HepG2 (cell line): ENCODE measurements around the gene ASCC2. TPM values are rescaled to one million over a fixed set of nuclear protein-coding genes. Genes with fewer than 3 reads are reported as not detected.

Experiments used
- CBFB ChIP-seq: sonication (generic); formaldehyde crosslinking; IDR thresholded peaks from 2 replicates; pipeline ENCODE4 v1.4.0; 2020; ENCODE audit warnings: missing genetic modification reagents
- DNMT3B ChIP-seq: conservative IDR thresholded peaks from 2 replicates; pipeline ENCODE4 v1.6.1; 2016; ENCODE audit warnings: missing biosample characterization, control low read depth
- NCOA1 ChIP-seq: sonication (generic); formaldehyde crosslinking; IDR thresholded peaks from 2 replicates; pipeline ENCODE4 v1.9.0; 2021; ENCODE audit warnings: missing genetic modification reagents
- RBM22 ChIP-seq: fragments of 200-400 bp; formaldehyde crosslinking; optimal IDR thresholded peaks from 2 replicates; pipeline ENCODE3; 2017; ENCODE audit warnings: mild to moderate bottlenecking, low read length, moderate library complexity
- RFX1 ChIP-seq: fragments of 450-650 bp; IDR thresholded peaks from 2 replicates; pipeline ENCODE4 v1.6.1; 2017
- SALL2 ChIP-seq: sonication (generic); formaldehyde crosslinking; IDR thresholded peaks from 2 replicates; pipeline ENCODE4 v1.8.1; 2023; ENCODE audit warnings: mild to moderate bottlenecking, missing genetic modification reagents, inconsistent platforms
- SMYD3 ChIP-seq: sonication (generic); formaldehyde crosslinking; IDR thresholded peaks from 2 replicates; pipeline ENCODE4 v1.8.1; 2023; ENCODE audit warnings: mild to moderate bottlenecking, missing genetic modification reagents
- SOX13 ChIP-seq, 3 experiments: fragments of 450-650 bp in 1 of 3; sonication (generic) in 1 of 3; formaldehyde crosslinking in 1 of 3; IDR thresholded peaks in 2 of 3; conservative IDR thresholded peaks in 1 of 3; 2 replicates each; pipeline versions ENCODE4 v1.5.0 to v1.6.1; 2016 to 2020; ENCODE audit warnings: antibody characterized with exemption in 1 of 3, mild to moderate bottlenecking in 1 of 3, missing compliant biosample characterization in 1 of 3, missing genetic modification reagents in 1 of 3, moderate library complexity in 1 of 3
- SRSF9 ChIP-seq: fragments of 200-400 bp; formaldehyde crosslinking; IDR thresholded peaks from 2 replicates; pipeline ENCODE4 v1.6.1; 2018; ENCODE audit warnings: borderline replicate concordance, mild to moderate bottlenecking, low read depth, low read length; ENCODE audit not compliant: insufficient read depth, poor library complexity, severe bottlenecking
- ZNF34 ChIP-seq: sonication (generic); formaldehyde crosslinking; IDR thresholded peaks from 2 replicates; pipeline ENCODE4 v1.4.0; 2020; ENCODE audit warnings: mild to moderate bottlenecking, missing genetic modification reagents, borderline replicate concordance
- ZNF773 ChIP-seq: sonication (generic); formaldehyde crosslinking; IDR thresholded peaks from 2 replicates; pipeline ENCODE4 v1.4.0; 2020; ENCODE audit warnings: missing genetic modification reagents, borderline replicate concordance
- polyA plus RNA-seq, 8 experiments: library from polyadenylated mRNA; depleted of rRNA in 3 of 8; stranded (reverse) in 7 of 8; unstranded in 1 of 8; fragments of >200 nt; fragmentation: Illumina TruSeq in 4 of 8; extraction: Trizol in 4 of 8; gene quantifications; 2 replicates each; pipeline versions ENCODE4 v1.2.1 to v1.2.3, GENCODE V29; 2011 to 2016; ENCODE audit warnings: low read depth in 4 of 8, missing spikeins in 1 of 8, mixed read lengths in 1 of 8; ENCODE audit not compliant: insufficient read depth in 1 of 8
- total RNA-seq, 5 experiments: library from RNA; depleted of rRNA; stranded (reverse); fragments of >200 nt; fragmentation: Illumina TruSeq; extraction: Trizol; gene quantifications; 2 replicates each; pipeline ENCODE4 v1.2.3, GENCODE V29; 2016; ENCODE audit warnings: low read depth in 1 of 5
- TF ChIP-seq, protein P1 (sequence below): sonication (generic); formaldehyde crosslinking; IDR thresholded peaks from 2 replicates; pipeline ENCODE4 v1.4.0; 2020; ENCODE audit warnings: missing genetic modification reagents
- TF ChIP-seq, protein P2 (sequence below): sonication (generic); formaldehyde crosslinking; IDR thresholded peaks from 2 replicates; pipeline ENCODE4 v1.4.0; 2020; ENCODE audit warnings: mild to moderate bottlenecking, missing genetic modification reagents
- TF ChIP-seq, protein P3 (sequence below): sonication (generic); formaldehyde crosslinking; IDR thresholded peaks from 2 replicates; pipeline ENCODE4 v1.4.0; 2020; ENCODE audit warnings: mild to moderate bottlenecking, missing genetic modification reagents
- TF ChIP-seq, protein P4 (sequence below): sonication (generic); formaldehyde crosslinking; IDR thresholded peaks from 2 replicates; pipeline ENCODE4 v1.5.1; 2020; ENCODE audit warnings: missing genetic modification reagents, mild to moderate bottlenecking, borderline replicate concordance

Gene ASCC2
- total and polyA plus RNA-seq, 2 of the 13 experiments (the other 11 are each of a cell fraction or from before 2014, with no cell fraction given): 26.2 to 26.3 TPM

DNA sequence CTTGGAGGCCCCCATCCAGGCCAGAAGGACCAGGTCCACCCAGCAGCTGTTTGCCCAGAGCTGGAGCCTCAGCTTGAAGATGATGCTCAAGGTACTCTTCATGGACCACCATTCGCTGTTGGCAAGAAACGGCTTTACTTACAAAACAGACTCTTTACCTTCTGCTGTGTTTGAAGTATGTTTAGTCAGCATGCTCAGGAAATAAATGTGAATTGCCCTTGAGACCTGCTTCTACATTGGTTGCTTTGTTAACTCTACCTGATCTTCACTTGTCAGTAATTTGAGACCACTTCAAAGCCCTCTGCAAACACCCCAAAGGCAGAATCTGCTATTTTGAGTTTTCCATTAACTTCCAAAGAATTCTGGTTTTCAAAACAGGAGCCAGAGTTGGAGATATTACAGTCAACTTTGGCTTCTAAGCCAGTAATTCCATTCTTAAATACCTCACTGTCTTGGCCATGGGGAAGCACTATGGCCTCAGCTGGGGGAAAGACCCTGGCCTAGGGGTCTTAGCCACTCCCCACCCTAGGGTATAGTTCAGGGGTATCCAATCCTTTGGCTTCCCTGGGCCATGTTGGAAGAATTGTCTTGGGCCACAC, 68.3 kb downstream of the ASCC2 start (continued):
- TF ChIP-seq, protein P1, sequence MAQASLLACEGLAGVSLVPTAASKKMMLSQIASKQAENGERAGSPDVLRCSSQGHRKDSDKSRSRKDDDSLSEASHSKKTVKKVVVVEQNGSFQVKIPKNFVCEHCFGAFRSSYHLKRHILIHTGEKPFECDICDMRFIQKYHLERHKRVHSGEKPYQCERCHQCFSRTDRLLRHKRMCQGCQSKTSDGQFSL (CRISPR knock-in tag): no peak
- TF ChIP-seq, protein P2, sequence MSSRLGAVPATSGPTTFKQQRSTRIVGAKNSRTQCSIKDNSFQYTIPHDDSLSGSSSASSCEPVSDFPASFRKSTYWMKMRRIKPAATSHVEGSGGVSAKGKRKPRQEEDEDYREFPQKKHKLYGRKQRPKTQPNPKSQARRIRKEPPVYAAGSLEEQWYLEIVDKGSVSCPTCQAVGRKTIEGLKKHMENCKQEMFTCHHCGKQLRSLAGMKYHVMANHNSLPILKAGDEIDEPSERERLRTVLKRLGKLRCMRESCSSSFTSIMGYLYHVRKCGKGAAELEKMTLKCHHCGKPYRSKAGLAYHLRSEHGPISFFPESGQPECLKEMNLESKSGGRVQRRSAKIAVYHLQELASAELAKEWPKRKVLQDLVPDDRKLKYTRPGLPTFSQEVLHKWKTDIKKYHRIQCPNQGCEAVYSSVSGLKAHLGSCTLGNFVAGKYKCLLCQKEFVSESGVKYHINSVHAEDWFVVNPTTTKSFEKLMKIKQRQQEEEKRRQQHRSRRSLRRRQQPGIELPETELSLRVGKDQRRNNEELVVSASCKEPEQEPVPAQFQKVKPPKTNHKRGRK: no peak
- TF ChIP-seq SOX13 (IDR thresholded peaks at IDR 0.05) (peak; percentile 53; the same call in 1 of the 2 replicates), SOX13 (CRISPR knock-in tag; conservative IDR thresholded peaks at IDR 0.05 in 1 of 2, IDR thresholded peaks at IDR 0.05 in 1 of 2) (peak in 1 of 2 experiments; percentile 92; a peak in 2 of 4 replicates), CBFB (CRISPR knock-in tag) (no peak), ZNF34 (CRISPR knock-in tag) (no peak), RFX1 (no peak), ZNF773 (no peak), SALL2 (CRISPR knock-in tag) (no peak), RBM22 (no peak), SRSF9 (no peak), SMYD3 (CRISPR knock-in tag) (0 out of 2 replicates have a peak, but pooled peaks have one; percentile 18), NCOA1 (CRISPR knock-in tag) (no peak), DNMT3B (CRISPR knock-in tag) (no peak)
- TF ChIP-seq, protein P3, sequence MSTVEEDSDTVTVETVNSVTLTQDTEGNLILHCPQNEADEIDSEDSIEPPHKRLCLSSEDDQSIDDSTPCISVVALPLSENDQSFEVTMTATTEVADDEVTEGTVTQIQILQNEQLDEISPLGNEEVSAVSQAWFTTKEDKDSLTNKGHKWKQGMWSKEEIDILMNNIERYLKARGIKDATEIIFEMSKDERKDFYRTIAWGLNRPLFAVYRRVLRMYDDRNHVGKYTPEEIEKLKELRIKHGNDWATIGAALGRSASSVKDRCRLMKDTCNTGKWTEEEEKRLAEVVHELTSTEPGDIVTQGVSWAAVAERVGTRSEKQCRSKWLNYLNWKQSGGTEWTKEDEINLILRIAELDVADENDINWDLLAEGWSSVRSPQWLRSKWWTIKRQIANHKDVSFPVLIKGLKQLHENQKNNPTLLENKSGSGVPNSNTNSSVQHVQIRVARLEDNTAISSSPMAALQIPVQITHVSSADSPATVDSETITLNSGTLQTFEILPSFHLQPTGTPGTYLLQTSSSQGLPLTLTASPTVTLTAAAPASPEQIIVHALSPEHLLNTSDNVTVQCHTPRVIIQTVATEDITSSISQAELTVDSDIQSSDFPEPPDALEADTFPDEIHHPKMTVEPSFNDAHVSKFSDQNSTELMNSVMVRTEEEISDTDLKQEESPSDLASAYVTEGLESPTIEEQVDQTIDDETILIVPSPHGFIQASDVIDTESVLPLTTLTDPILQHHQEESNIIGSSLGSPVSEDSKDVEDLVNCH: no peak
- TF ChIP-seq, protein P4, sequence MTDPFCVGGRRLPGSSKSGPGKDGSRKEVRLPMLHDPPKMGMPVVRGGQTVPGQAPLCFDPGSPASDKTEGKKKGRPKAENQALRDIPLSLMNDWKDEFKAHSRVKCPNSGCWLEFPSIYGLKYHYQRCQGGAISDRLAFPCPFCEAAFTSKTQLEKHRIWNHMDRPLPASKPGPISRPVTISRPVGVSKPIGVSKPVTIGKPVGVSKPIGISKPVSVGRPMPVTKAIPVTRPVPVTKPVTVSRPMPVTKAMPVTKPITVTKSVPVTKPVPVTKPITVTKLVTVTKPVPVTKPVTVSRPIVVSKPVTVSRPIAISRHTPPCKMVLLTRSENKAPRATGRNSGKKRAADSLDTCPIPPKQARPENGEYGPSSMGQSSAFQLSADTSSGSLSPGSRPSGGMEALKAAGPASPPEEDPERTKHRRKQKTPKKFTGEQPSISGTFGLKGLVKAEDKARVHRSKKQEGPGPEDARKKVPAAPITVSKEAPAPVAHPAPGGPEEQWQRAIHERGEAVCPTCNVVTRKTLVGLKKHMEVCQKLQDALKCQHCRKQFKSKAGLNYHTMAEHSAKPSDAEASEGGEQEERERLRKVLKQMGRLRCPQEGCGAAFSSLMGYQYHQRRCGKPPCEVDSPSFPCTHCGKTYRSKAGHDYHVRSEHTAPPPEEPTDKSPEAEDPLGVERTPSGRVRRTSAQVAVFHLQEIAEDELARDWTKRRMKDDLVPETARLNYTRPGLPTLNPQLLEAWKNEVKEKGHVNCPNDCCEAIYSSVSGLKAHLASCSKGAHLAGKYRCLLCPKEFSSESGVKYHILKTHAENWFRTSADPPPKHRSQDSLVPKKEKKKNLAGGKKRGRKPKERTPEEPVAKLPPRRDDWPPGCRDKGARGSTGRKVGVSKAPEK (CRISPR knock-in tag): no peak
